GM19193 (cell line): ENCODE data around the gene ADCK1.

Experiments
- POLR2A ChIP-seq: IDR thresholded peaks from 4 replicates; pipeline ENCODE4 v1.6.1; 2011; ENCODE audit not compliant: insufficient read depth, insufficient read length; ENCODE audit errors: extremely low read depth

The ADCK1 gene

DNA sequence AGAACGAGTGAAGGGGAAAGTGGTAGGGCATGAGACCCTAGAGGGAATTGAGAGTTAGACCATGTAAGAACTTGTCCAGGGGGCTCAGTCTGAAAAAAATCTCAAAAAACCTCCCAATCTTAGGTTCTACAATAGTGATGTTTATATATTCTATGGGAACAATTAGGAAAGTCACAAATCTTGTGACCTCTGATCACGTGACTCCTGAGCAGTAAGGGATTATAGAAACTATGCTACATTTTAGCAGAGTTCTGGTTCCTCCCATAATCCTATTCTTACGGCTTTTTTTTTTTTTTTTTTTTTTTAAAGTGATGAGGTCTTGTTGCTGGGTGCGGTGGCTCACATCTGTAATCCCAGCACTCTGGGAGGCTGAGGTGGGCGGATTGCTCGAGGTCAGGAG, 5.8 kb downstream of the ADCK1 start:
- no peak for TF ChIP-seq POLR2A

DNA sequence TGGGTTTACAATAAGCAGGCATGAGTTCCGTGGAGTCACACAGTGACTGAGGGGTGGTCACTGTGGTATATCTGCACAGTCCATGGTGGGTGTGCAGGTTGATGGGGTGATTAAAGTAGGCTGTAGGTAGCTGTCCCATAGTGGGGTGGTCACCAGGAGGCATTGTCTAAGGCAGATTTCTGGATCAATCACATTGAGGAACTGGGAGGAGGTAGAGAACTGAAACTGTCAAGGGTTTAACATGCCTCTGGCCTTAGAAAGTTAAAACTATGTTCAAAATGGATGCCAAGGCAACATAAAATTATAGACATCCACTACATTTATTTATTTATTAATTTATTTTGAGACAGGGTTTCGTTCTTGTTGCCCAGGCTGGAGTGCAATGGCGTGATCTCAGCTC, 8.3 kb downstream of the ADCK1 start:
- TF ChIP-seq POLR2A, result no peak

DNA sequence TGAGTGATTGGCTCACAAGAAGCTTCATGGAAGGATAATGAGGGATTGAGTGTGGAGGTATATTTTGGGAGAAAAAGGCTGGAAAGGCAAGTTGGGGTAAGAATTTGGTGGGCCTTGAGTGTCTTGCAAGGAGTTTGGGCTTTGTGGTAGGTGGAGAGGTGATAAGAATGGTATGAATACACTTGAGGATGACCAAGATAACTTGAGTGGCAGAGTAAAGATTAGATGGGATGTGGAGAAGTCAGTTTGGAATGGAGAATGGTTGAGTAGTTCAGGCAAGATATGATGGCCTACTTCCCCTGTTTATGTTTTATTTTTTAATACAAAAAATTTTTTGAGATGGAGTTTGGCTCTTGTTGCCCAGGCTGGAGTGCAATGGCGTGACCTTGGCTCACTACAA, 9.1 kb downstream of the ADCK1 start:
- TF ChIP-seq POLR2A, result no peak

DNA sequence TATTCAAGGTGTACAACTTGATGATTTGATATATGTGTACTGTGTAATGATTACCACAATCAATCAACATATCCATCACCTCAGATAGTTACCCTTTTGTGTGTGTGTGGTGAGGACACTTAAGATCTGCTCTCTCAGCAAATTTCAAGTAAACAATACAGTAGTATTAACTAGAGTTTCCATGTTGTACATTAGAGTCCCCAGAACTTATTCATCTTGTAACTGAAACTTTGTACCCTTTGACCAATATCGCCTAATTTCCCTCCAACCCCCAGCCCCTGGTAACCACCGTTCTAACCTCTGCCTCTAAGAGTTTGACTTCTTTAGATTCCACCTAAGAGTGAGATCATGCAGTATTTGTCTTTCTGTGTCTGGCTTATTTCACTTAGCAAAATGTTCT, 12.1 kb downstream of the ADCK1 start:
- no peak for TF ChIP-seq POLR2A

DNA sequence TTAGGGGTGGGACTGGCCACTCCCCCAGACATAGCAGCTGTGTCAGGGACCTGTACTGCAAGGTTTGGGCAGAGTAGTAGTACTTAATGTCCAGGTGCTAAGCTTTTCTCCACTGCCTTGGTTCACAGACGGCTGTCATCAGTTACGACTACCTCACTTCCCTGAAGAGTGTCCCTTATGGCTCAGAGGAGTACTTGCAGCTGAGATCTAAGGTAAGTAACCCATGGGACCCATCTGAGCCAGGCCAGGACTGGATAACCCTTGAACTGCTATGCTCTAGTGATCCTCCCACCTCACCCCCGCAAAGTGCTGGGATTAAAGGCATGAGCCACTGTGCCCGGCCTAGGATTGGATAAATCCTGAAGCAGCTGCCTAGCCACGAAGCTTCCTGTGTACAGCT, 22.4 kb downstream of the ADCK1 start:
- TF ChIP-seq POLR2A, result no peak

DNA sequence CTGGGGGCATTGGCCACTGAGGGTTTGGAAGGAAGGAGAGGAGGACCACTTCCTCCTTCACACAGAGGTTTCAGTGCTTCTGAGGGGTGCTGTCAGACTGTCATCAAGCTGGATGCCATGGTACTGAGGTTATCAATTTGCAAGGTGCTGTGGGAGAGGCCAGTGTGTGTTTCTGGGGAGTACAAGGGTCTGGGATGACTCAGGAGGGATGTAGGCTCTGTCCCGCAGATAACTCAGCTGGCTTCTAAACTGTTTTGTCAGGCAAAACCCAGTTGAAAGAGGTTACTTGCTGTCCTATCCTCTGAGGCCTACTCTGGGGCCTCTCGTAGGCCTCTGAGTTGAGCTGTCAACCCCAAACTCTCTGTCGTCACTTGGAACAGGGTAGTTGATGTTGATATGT, 22.8 kb downstream of the ADCK1 start:
- TF ChIP-seq POLR2A, result no peak

DNA sequence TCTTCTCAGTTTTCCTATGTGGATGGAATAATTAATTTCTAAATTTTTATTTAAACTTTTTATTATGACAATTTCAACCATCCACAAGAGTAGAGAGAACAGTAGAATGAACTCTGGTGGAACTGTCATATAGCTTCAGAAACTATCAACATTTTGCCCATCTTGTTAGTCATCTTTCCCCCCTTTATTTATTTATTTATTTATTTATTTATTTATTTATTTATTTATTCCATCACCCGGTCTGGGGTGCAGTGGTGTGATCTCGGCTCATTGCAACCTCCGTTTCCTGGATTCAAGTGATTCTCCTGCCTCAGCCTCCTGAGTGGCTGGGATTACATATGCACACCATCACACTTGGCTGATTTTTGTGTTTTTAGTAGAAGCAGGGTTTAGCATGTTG, 23.5 kb downstream of the ADCK1 start:
- TF ChIP-seq POLR2A, result no peak

DNA sequence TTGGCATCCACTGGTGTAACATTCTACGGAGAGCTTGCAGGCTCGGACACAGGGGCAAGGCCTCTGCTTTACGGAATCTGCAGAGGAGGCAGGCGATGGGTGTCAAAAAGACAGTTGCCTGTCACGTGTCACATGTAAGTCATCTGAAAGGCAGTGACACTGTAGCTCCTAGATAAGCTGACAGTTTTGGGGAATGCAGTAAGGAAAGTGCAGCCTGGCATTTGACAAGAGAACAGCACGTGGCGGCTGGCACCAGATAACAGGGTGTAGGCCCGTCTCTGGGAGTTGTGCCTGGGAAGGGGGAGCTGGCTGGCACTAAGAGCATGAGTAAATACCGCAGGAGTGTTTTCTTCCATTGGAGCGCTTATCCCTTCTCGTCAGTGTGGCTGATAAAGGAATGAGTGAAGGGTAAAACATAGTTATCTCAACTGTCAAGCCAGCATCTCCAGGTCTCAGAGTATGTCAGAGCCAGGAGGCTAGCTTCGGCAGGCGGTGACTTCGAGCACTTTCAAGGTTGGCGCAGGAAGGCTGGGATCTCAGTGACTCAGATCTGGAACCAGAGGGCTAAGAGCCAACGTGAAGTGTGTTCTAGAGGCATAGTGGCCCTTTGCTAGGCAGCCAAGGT, 26.1 kb downstream of the ADCK1 start:
- no peak for TF ChIP-seq POLR2A

DNA sequence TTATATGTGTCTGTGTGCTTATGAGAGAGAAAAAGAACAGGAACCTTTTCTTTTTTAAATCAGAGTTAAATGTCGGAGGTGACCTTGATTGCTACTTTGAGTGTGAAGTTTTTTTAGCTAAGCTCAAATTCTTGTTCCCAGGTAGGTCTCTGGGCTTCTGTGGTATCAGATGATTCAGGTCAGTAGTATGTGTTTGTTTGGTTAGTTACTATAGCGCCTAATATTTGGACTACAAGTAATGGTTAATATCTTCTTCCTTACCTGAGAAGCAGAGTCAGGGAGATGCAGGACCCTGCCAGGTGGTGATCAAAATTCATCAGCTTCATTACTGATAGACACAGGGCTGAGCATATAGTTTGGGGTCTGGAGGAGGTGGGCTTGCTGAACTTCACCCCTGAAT, 30.8 kb downstream of the ADCK1 start:
- TF ChIP-seq POLR2A, result no peak

DNA sequence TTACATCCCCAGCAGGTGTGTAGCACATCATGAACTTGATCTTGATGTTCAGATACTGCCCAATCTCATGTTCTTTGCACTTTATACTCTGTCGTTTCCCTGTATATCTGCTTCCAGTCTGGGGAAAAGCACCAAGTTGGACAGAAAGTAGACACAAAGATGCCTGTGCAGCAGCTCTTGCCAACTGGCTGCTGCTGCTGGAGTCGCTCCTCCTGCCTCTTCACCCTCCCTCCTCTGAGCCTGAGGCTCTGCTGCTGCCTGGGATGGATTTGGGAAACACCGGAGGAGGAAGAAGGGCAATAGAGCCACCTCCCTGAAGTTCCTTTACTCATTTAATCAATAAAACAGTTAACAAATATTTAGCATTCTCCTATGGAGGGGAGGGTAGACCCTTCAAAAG, 32.4 kb downstream of the ADCK1 start:
- TF ChIP-seq POLR2A, result no peak

DNA sequence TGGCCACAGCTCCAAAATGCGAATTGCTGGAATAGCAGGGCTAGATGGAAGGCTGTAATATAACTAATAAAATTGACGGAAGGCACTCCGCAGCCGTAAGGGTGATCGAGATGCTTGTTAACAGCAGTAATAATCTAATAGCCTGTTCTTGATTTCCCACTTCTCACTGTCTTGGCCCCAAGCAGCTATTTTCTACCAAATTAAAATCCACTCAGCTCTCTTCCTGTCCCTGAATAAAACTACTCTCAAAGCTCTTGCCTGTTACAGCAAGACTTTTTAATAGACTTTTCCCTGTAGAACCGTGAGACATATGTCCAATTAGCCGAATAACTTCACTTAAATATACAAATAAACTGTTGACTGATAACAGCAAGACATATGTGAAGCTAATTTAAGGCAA, 38.0 kb downstream of the ADCK1 start:
- TF ChIP-seq POLR2A, result no peak

DNA sequence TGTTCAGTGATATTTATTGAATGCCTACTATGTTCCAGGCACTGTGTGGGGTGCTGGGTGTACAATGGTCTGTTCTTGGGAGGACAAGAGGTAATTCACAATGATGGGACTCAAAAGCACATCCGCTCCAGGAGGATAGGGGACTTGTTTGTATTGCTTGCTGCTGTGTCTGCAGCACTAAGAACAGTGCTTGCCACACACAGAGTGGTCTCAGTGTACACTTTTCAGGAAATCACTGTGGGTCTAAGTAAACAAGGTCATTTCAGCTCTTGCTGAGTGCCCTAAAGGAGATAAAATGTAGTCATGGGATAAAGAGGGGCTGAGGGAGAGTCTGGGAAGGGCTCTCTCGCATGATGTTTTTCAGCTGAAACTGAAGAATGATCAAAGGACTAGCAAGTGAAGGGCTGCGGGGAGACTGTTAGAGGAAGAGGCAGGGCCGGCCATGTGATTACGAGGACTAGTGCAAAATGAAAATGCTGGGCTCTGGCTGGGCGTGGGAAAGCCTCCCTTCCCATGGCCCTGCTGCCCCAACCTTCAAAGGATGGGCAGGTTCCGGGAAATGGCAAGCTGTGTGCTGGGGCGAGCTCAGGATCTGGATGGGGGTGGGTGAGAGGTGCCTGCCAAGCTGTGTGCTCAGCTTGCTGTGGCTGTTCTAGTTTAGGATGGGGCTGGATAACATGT, 39.1 kb downstream of the ADCK1 start:
- no peak for TF ChIP-seq POLR2A

DNA sequence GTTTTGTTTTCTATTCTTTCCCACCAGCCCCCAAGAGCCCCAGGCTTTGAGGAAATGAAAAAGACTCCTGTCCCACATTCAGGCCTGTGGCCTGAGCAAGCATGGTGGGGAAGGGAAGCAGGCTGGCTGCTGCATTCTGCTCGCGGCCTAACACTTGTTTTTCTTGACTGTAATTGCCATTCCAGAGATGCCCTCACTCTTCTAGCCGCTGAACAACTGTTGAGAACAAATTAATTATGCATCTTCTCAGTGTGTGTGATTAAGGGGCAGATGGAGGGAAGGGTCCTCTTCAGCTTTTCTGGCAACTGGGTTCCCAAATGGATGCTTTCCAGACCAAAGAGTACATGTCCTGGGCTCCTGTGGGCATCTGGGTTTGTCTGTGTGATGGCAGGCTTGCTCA, 43.3 kb downstream of the ADCK1 start:
- no peak for TF ChIP-seq POLR2A

DNA sequence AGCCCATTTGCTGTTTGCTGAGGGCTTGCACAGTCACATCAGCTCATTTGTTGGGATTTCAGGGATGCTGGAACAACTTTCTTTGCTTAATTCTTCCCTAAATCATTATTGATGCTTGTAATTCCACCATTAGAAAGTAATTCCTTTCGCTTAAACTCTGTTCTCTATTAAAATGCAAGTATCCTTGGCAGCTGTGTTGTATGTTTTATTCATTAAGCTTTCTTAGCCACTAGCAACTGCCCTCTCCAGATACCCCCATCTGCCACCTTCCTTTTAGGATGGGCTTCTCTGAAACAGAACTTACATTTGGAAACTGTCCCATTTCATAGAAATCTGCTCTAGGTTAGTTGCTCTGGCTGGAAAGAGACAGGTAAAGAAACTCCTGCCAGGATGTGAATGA, 43.7 kb downstream of the ADCK1 start:
- TF ChIP-seq POLR2A, result no peak

DNA sequence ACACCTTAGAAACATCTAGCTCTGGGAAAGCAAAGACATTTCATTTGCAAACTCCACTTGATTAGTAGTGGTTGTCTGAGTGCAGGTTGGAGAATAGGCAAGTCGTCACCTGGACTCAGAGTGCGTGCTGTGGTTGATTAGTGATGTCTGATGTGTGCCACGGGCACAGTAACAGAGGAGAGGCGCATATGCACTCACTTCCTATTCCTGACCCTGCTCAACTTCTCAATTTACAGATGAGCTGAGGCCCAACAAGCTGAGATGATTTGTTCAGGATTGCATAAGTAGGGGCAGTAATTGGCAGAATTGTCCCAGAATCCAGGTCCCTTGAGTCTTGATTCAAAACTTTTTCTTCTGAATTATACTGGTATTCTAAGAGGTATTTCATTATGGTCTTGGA, 44.9 kb downstream of the ADCK1 start:
- no peak for TF ChIP-seq POLR2A

DNA sequence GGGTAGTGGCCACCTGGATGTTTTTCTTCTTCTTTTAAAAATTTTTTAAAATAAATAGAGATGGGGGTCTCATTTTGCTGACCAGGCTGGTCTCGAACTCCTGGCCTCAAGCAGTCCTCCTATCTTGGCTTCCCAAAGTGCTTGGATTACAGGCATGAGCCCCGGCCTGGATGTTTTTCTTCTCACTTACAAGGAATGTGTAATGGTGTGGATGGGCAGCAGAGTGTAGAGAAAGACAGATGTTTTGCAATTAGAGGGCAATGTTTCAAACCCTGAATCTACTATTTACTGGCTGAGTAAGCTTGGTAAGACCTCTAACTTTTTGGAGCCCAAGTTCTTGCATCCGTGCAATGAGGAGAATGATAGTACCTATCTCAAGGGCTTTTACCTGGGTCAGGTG, 48.1 kb downstream of the ADCK1 start:
- no peak for TF ChIP-seq POLR2A

DNA sequence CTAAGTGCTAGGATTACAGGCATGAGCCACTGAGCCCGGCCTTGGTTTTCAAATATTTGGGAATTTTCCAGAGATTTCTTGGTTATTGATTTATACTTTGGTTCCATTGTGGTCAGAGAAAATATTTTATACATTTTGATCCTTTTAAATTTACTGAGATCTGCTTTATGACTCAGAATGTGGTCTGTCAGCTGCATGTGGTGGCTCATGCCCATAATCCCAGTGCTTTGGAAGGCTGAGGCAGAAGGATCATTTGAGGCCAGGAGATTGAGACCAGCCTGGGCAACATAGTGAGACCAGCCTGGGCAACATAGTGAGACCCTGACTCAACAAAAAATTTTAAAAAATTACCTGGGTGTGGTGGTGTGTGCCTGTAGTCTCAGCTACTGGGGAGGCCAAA, 49.8 kb downstream of the ADCK1 start:
- TF ChIP-seq POLR2A, result no peak
